ENCODE data around the gene DAG1. TPM values are rescaled to one million over a fixed set of nuclear protein-coding genes. Genes with fewer than 3 reads are reported as not detected.

Gene DAG1
- total and polyA plus RNA-seq, 10 of the 15 experiments (the other 5 are each of a cell fraction or from before 2014, with no cell fraction given), result 0.33 to 16.3 (median 9.2) TPM

DNA sequence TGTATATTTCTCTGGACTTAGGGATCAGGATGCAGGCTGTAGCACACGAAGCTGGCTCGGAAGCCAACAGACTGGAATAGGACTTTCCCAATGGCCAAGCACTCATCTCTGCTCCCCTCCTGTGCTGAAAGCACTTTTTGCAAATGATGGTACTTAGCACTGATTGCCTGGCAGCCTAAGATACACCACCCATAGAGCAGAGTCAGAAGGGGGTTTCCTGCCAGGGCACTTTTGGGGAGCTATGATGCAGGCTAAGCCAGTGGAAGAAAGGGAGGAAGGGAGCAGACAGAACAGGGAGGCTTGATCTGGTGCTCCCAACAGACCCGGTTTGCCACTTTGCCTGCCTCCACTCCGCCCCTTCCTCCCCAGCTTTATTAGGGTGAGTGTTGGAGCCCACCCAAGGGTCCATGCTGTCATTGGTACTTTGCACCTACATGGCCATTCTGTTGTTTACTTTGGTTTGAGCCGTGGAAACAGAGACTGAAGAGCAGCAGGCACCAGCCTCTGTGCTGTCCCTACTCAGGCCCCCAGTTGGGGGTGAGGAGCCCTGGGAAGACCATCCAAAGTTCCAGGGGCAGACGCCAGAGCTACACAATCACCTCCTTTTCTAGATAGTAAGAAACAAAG is 100.1 kb downstream of the DAG1 start:
- Histone ChIP-seq H3K9ac (ENCODE audit: control insufficient read depth, insufficient read depth, low read length) (no peak overlapping the region), H3K4me2 (ENCODE audit: control insufficient read depth, insufficient read depth) (no peak overlapping the region), H3K27me3 (replicated peaks in 1 of 2; ENCODE audit: control insufficient read depth in 2 of 2, insufficient read depth in 2 of 2, low read length in 1 of 2) (no peaks in the 10 kb centered on the region), H3K9me3 (replicated peaks; ENCODE audit: control insufficient read depth, insufficient read depth, low read length) (no peaks in the 10 kb centered on the region), H3K79me2 (ENCODE audit: control insufficient read depth, insufficient read depth, low read length) (no peaks in the 10 kb centered on the region), H3K36me3 (ENCODE audit: control insufficient read depth in 2 of 2, insufficient read depth in 2 of 2, low read length in 1 of 2) (no peaks in the 10 kb centered on the region), H3K4me3 (no peak overlapping the region), H3K27ac (ENCODE audit: control insufficient read depth, insufficient read depth) (no peak overlapping the region), H3K4me1 (ENCODE audit: control insufficient read depth, insufficient read depth, low read length) (no peaks in the 10 kb centered on the region), H4K20me1 (ENCODE audit: control insufficient read depth, insufficient read depth) (no peaks in the 10 kb centered on the region), H2AFZ (ENCODE audit: control insufficient read depth, low read depth, low read length) (no peak overlapping the region)
- ChIA-PET SMC1A (ENCODE audit: uncharacterized antibody, unreplicated experiment) (interaction anchor here (1.0 kb wide), 1 partner anchor 20 kb away, joined by 3 read pairs; no protein-coding TSS in a partner anchor), POLR2A (no interaction called here), RAD21 (ENCODE audit: unreplicated experiment) (interaction anchor here (0.5 to 0.6 kb wide), 2 partner anchors 281 to 641 kb away, joined by 3 to 5 read pairs; no protein-coding TSS in a partner anchor), CTCF (no interaction called here)
- intact Hi-C loops (cut with micrococcal nuclease; ENCODE audit: unreplicated experiment) (no loop called here), in situ Hi-C loops (cut with MboI) (no loop called here)
- WGBS (ENCODE audit: insufficient coverage, insufficient replicate concordance, low lambda C conversion rate, missing lambda C conversion rate), result 12% methylated on average over 6 of the region's 6 CpGs
- no TSS peak for BruUV-seq (replicated peaks)
- FAIRE-seq (no peak), DNase-seq (ENCODE audit: low read depth, low spot score) (no peak), ATAC-seq (no peak)
- TF ChIP-seq BRCA1 (IDR thresholded peaks at IDR 0.05; ENCODE audit: low read depth, low read length), result no peak
- no peak for TF ChIP-seq ESRRA (IDR thresholded peaks at IDR 0.05; ENCODE audit: low read length)
- TF ChIP-seq, protein P1, sequence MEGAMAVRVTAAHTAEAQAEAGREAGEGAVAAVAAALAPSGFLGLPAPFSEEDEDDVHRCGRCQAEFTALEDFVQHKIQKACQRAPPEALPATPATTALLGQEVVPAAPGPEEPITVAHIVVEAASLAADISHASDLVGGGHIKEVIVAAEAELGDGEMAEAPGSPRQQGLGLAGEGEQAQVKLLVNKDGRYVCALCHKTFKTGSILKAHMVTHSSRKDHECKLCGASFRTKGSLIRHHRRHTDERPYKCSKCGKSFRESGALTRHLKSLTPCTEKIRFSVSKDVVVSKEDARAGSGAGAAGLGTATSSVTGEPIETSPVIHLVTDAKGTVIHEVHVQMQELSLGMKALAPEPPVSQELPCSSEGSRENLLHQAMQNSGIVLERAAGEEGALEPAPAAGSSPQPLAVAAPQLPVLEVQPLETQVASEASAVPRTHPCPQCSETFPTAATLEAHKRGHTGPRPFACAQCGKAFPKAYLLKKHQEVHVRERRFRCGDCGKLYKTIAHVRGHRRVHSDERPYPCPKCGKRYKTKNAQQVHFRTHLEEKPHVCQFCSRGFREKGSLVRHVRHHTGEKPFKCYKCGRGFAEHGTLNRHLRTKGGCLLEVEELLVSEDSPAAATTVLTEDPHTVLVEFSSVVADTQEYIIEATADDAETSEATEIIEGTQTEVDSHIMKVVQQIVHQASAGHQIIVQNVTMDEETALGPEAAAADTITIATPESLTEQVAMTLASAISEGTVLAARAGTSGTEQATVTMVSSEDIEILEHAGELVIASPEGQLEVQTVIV (IDR thresholded peaks at IDR 0.05; ENCODE audit: borderline replicate concordance, partially characterized antibody), result no peak
- TF ChIP-seq RB1 (IDR thresholded peaks at IDR 0.05; ENCODE audit: borderline replicate concordance), result no peak
- no peak for TF ChIP-seq CBX3 (IDR thresholded peaks at IDR 0.05; ENCODE audit: borderline replicate concordance, low read depth)
- no peak for TF ChIP-seq SPI1 (IDR thresholded peaks at IDR 0.05; ENCODE audit: borderline replicate concordance, insufficient read depth, low read depth, low read length)
- TF ChIP-seq RBBP5 (conservative IDR thresholded peaks at IDR 0.05), result no peak
- no peak for TF ChIP-seq NR2C1 (IDR thresholded peaks at IDR 0.05)
- TF ChIP-seq FOS (IDR thresholded peaks at IDR 0.05; ENCODE audit: borderline replicate concordance, extremely low read depth, insufficient read length), result no peak
- no peak for TF ChIP-seq GABPA (IDR thresholded peaks at IDR 0.05; ENCODE audit: low read depth)
- TF ChIP-seq ZBTB4 (CRISPR knock-in tag; IDR thresholded peaks at IDR 0.05), result no peak
- no peak for TF ChIP-seq ZNF622 (IDR thresholded peaks at IDR 0.05)
- no peak for TF ChIP-seq HCFC1 (IDR thresholded peaks at IDR 0.05; ENCODE audit: low read length)
- TF ChIP-seq RAD51 (IDR thresholded peaks at IDR 0.05), result no peak
- no peak for TF ChIP-seq EED (IDR thresholded peaks at IDR 0.05; ENCODE audit: low read depth)
- TF ChIP-seq, protein P2, sequence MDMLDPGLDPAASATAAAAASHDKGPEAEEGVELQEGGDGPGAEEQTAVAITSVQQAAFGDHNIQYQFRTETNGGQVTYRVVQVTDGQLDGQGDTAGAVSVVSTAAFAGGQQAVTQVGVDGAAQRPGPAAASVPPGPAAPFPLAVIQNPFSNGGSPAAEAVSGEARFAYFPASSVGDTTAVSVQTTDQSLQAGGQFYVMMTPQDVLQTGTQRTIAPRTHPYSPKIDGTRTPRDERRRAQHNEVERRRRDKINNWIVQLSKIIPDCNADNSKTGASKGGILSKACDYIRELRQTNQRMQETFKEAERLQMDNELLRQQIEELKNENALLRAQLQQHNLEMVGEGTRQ (IDR thresholded peaks at IDR 0.05; ENCODE audit: borderline replicate concordance, low read depth, low read length), result no peak
- no peak for TF ChIP-seq GATAD2B (conservative IDR thresholded peaks at IDR 0.05; ENCODE audit: low read depth)
- TF ChIP-seq WRNIP1 (IDR thresholded peaks at IDR 0.05; ENCODE audit: borderline replicate concordance, low read depth, low read length), result no peak
- no peak for TF ChIP-seq BHLHE40 (IDR thresholded peaks at IDR 0.05; ENCODE audit: borderline replicate concordance in 1 of 2, low read depth in 2 of 2, low read length in 1 of 2)

All from GM12878 (cell line).